Ovary (tissue), 9 donors: Measurements from ENCODE around the gene HLA-DOB. TPM values are rescaled to one million over a fixed set of nuclear protein-coding genes. Genes with fewer than 3 reads are reported as not detected.

Source experiments
- DNase-seq, 5 donors: peaks; one replicate each; pipeline ENCODE4 v3.0.0-alpha.2; 2019 to 2020
- H3K27ac ChIP-seq, 2 donors: fragments of 200-600 bp; one replicate each; pipeline versions ENCODE4 v1.5.1 to v1.8.0; 2019 to 2022
- H3K27me3 ChIP-seq: fragments of 200-600 bp; one replicate; pipeline ENCODE4 v1.8.0; 2022
- H3K36me3 ChIP-seq: fragments of 200-600 bp; sonication (generic); one replicate; pipeline ENCODE4 v1.5.1; 2019
- H3K4me1 ChIP-seq: one replicate; pipeline ENCODE4 v1.8.1; 2013; ENCODE audit warnings: mild to moderate bottlenecking, moderate library complexity; ENCODE audit not compliant: insufficient read depth
- H3K4me3 ChIP-seq: fragments of 200-600 bp; sonication (generic); one replicate; pipeline ENCODE4 v1.5.1; 2017
- H3K9me3 ChIP-seq, 2 donors: fragments of 200-600 bp in 1 of 2; sonication (generic) in 1 of 2; one replicate each; pipeline versions ENCODE4 v1.5.1 to v1.8.1; 2013 to 2019; ENCODE audit warnings: mild to moderate bottlenecking in 1 of 2, moderate library complexity in 1 of 2
- CTCF ChIP-seq, 3 donors: fragments of 450-650 bp in 2 of 3; fragments of 200-600 bp in 1 of 3; IDR thresholded peaks; one replicate each; pipeline versions ENCODE4 v1.5.1 to v1.8.0; 2016 to 2022; ENCODE audit warnings: antibody characterized with exemption in 3 of 3, mild to moderate bottlenecking in 1 of 3
- EP300 ChIP-seq: sonication (generic); formaldehyde crosslinking; IDR thresholded peaks from one replicate; pipeline ENCODE4 v1.6.1; 2017; ENCODE audit warnings: antibody characterized with exemption
- POLR2A ChIP-seq: fragments of 450-650 bp; IDR thresholded peaks from one replicate; pipeline ENCODE4 v1.6.1; 2017; ENCODE audit warnings: antibody characterized with exemption, mild to moderate bottlenecking, moderate library complexity
- WGBS, 3 donors: extraction: QIAGEN DNeasy Blood & Tissue Kit in 1 of 3; methylation state at CpG; one replicate each; pipeline versions ENCODE4 v1.1.5 to v1.1.7; 2013 to 2017; 5-methylcytosine and 5-hydroxymethylcytosine counted together
- intact Hi-C, 4 donors: fragments of 100-400 bp; cut with DNase I; formaldehyde crosslinking; loops; one replicate each; pipeline versions ENCODE4 v1.11.0 to v1.15.1; 2022 to 2023
- polyA plus RNA-seq, 2 donors: library from polyadenylated mRNA; stranded (reverse); fragments of 200-250 nt in 1 of 2; fragments of 350-450 nt in 1 of 2; fragmentation: Illumina TruSeq in 1 of 2; extraction: RNeasy Lipid Tissue Mini Kit (QIAGEN cat#74804) in 1 of 2; gene quantifications; one replicate each; pipeline ENCODE4 v1.2.3, GENCODE V29; 2013 to 2014
- total RNA-seq, 7 donors: library from RNA; depleted of rRNA in 2 of 7; stranded (reverse); fragments of >200 nt in 2 of 7; fragmentation: NEBNext Ultra II Directional in 3 of 7; extraction: Animal tissue kit (Norgen Biotek cat#: 25700) in 3 of 7; gene quantifications; one replicate each; pipeline versions ENCODE4 v1.1.0 to v1.2.4, GENCODE V29; 2016 to 2023
- donor health status: DM: no; HTN: no; CAD: no; lungs with moderate emphysema.
- donor health status: DM: no; HTN: no; CAD: no.
- donor health status: Bipolar disorder and iron deficiency.
- donor health status: DM: yes; HTN: yes; CAD: no.
- donor health status: DM: no; HTN: no; CAD: no.
- donor health status: DM: yes; HTN: yes; CAD: no.

The HLA-DOB gene
- total and polyA plus RNA-seq, 9 donors = 0.24 to 4.6 (median 0.73) TPM; not detected in 1

GRCh38 chr6:32853541-32854375 is 37.0 kb upstream of the HLA-DOB start, which contains the start of the genes PSMB9 and TAP1:
Gene PSMB9, plus strand, starts transcription at chr6:32854192. Its CDS starts 38 bp downstream, at chr6:32854230.
Gene TAP1, minus strand, starts transcription at chr6:32853704. Its CDS starts 68 bp downstream, at chr6:32853636.
- TF ChIP-seq CTCF (IDR thresholded peaks at IDR 0.05) (peak; percentile 75 to 93 (median 91)), POLR2A (peak; percentile 92), EP300 (peak; percentile 87)
- H3K36me3 ChIP-seq = no peaks in the 10 kb centered on the region
- no peaks in the 10 kb centered on the region for H3K9me3 ChIP-seq
- peak within 1 kb of the TSS; percentile 94 for H3K4me3 ChIP-seq
- peak within 1 kb of the TSS; percentile 98 for H3K27ac ChIP-seq
- no peaks in the 10 kb centered on the region for H3K27me3 ChIP-seq
- H3K4me1 ChIP-seq = peaks cover 10% of the 10 kb centered on the region
- intact Hi-C loops = loop anchor here in 1 of 4 donors (2.0 kb wide), 1 partner anchor 15 kb away; the partner anchor contains the start of gene TAP2
- DNase-seq = peak; percentile 91 to 96 (median 93)
- 0% methylated on average over 45 to 68 of the region's 68 CpGs for WGBS, 3 donors

GRCh38 chr6:32852844-32853540 is 36.2 kb upstream of the HLA-DOB start:
- TF ChIP-seq EP300 (no peak), POLR2A (no peak), CTCF (IDR thresholded peaks at IDR 0.05) (no peak)
- Histone ChIP-seq H3K4me3 (peak overlapping the region; percentile 94), H3K4me1 (peaks cover 10% of the 10 kb centered on the region), H3K27me3 (no peaks in the 10 kb centered on the region), H3K9me3 (no peaks in the 10 kb centered on the region), H3K36me3 (no peaks in the 10 kb centered on the region), H3K27ac (peak overlapping the region; percentile 98)
- 0 to 1% (median 0%) methylated on average over 25 to 41 of the region's 41 CpGs for WGBS, 3 donors
- intact Hi-C loops = loop anchor here in 1 of 4 donors (2.0 kb wide), 1 partner anchor 14 kb away; the partner anchor contains the start of gene TAP2
- DNase-seq = peak in 4 of 5 donors; percentile 39 to 63 (median 54)

GRCh38 chr6:32852018-32852843 is 35.4 kb upstream of the HLA-DOB start:
- peak; percentile 40 to 60 (median 54) for DNase-seq
- WGBS, 3 donors = 47 to 51% (median 50%) methylated on average over 23 of the region's 23 CpGs
- no peaks in the 10 kb centered on the region for H3K27me3 ChIP-seq
- H3K36me3 ChIP-seq = no peaks in the 10 kb centered on the region
- peak overlapping the region; percentile 98 for H3K27ac ChIP-seq
- peak overlapping the region; percentile 94 for H3K4me3 ChIP-seq
- peaks cover 10% of the 10 kb centered on the region for H3K4me1 ChIP-seq
- TF ChIP-seq EP300 (no peak), POLR2A (no peak), CTCF (IDR thresholded peaks at IDR 0.05) (no peak)
- intact Hi-C loops = loop anchor here in 1 of 4 donors (2.0 kb wide), 1 partner anchor 13 kb away; the partner anchor contains the start of gene TAP2
- no peaks in the 10 kb centered on the region for H3K9me3 ChIP-seq

GRCh38 chr6:32851025-32851424 is 34.2 kb upstream of the HLA-DOB start:
- TF ChIP-seq EP300 = no peak
- no peak for TF ChIP-seq POLR2A
- TF ChIP-seq CTCF (IDR thresholded peaks at IDR 0.05) = no peak
- intact Hi-C loops = no loop called here
- WGBS, 3 donors = 90 to 97% (median 93%) methylated on average over 4 of the region's 4 CpGs
- Histone ChIP-seq H3K4me3 (no peak overlapping the region), H3K27ac (no peak overlapping the region), H3K27me3 (no peaks in the 10 kb centered on the region), H3K9me3 (no peaks in the 10 kb centered on the region), H3K36me3 (no peaks in the 10 kb centered on the region), H3K4me1 (peaks cover 10% of the 10 kb centered on the region)
- no peak for DNase-seq
